ES-I3 (cell line): ENCODE results near the gene FOXD1.
"Not testable (repeated sequence)": the region's sequence is repeated elsewhere in the genome, so short reads cannot be mapped to it uniquely, and the experiment has no call there.

ENCODE experiments used
- H3K36me3 ChIP-seq: 2 replicates; pipeline ENCODE4 v1.6.1; 2013; ENCODE audit warnings: mild to moderate bottlenecking, low read length, control low read depth, moderate library complexity; ENCODE audit not compliant: insufficient read depth
- H3K4me1 ChIP-seq: 2 replicates; pipeline ENCODE4 v1.6.1; 2013; ENCODE audit warnings: mild to moderate bottlenecking, control low read depth, low read length; ENCODE audit not compliant: insufficient read depth
- H3K9ac ChIP-seq: 2 replicates; pipeline ENCODE4 v1.6.1; 2013; ENCODE audit warnings: low read depth, mild to moderate bottlenecking, low read length, moderate library complexity
- H3K9me3 ChIP-seq: 2 replicates; pipeline ENCODE4 v1.6.1; 2013; ENCODE audit warnings: mild to moderate bottlenecking, low read length, moderate library complexity; ENCODE audit not compliant: control insufficient read depth, insufficient read depth

Gene FOXD1

DNA sequence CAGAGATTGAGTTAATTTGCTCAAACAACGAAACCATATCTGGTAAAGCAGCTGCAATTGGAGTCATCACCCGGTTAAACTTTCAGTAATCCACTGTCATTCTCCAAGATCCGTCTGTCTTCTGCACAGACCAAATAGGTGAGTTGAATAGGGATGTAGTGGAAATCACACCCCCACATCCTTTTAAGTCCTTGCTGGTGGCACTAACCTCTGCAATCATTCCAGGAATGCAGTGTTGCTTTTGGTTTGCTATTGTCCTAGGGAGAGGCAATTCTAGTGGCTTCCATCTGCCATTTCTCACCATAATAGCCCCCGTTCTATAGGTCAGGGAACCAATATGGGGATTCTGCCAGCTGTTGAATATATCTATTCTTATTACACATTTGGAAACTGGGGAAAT is 35.1 kb upstream of the FOXD1 start:
- Histone ChIP-seq H3K36me3 (no peaks in the 10 kb centered on the region), H3K9ac (no peak overlapping the region), H3K4me1 (peaks cover 40% of the 10 kb centered on the region), H3K9me3 (no peaks in the 10 kb centered on the region)

- Histone ChIP-seq H3K36me3 (no peaks in the 10 kb centered on the region), H3K9ac (no peak overlapping the region), H3K4me1 (peaks cover 34% of the 10 kb centered on the region), H3K9me3 (no peaks in the 10 kb centered on the region)
Observed at GRCh38 chr5:73482383-73483136, 34.0 kb upstream of the FOXD1 start.

- Histone ChIP-seq H3K36me3 (no peaks in the 10 kb centered on the region), H3K4me1 (peaks cover 20% of the 10 kb centered on the region)
Observed at GRCh38 chr5:73480500-73480899, 31.9 kb upstream of the FOXD1 start.

GRCh38 chr5:73472116-73472515 is 23.5 kb upstream of the FOXD1 start:
- H3K9me3 ChIP-seq, result no peaks in the 10 kb centered on the region
- no peaks in the 10 kb centered on the region for H3K36me3 ChIP-seq
- H3K9ac ChIP-seq, result no peak overlapping the region
- H3K4me1 ChIP-seq, result no peaks in the 10 kb centered on the region

More at GRCh38 chr5:73480500-73480899, 31.9 kb upstream of the FOXD1 start:
- H3K9ac ChIP-seq, result no peak overlapping the region
- no peaks in the 10 kb centered on the region for H3K9me3 ChIP-seq

DNA sequence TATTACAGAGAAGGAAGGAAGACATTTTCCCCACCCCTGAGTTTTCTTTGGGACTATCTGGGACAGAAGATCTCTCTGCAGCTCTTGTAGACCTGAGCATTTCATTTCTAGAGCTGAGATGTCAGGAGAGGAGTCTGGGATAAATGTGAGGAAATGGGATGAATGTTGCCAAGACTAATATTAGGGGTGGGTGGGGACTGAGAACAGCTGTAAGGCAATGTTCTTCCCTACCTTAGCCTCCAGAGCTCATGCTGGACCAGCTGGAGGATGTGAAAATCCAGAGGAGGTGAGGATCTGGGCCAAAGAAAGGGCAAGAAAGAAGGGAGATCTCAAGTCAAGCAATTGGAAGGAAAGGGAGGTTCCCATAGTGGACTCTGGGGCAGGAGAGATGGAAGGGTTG is 23.1 kb upstream of the FOXD1 start:
- H3K9me3 ChIP-seq, result no peaks in the 10 kb centered on the region
- no peak overlapping the region for H3K9ac ChIP-seq
- no peaks in the 10 kb centered on the region for H3K4me1 ChIP-seq
- no peaks in the 10 kb centered on the region for H3K36me3 ChIP-seq

GRCh38 chr5:73469878-73470277 is 21.3 kb upstream of the FOXD1 start:
- no peaks in the 10 kb centered on the region for H3K9me3 ChIP-seq
- H3K36me3 ChIP-seq, result no peaks in the 10 kb centered on the region
- H3K9ac ChIP-seq, result no peak overlapping the region
- H3K4me1 ChIP-seq, result 0 out of 2 replicates have a peak, but pooled peaks cover 5% of the 10 kb centered on the region

DNA sequence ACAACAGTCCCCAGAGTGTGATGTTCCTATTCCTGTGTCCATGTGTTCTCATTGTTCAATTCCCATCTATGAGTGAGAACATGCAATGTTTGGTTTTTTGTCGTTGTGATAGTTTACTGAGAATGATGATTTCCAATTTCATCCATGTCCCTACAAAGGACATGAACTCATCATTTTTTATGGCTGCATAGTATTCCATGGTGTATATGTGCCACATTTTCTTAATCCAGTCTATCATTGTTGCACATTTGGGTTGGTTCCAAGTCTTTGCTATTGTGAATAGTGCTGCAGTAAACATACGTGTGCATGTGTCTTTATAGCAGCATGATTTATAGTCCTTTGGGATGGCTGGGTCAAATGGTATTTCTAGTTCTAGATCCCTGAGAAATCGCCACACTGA is 20.1 kb upstream of the FOXD1 start:
- H3K9ac ChIP-seq, H3K9me3 ChIP-seq, H3K36me3 ChIP-seq, H3K4me1 ChIP-seq: not testable (repeated sequence)

DNA sequence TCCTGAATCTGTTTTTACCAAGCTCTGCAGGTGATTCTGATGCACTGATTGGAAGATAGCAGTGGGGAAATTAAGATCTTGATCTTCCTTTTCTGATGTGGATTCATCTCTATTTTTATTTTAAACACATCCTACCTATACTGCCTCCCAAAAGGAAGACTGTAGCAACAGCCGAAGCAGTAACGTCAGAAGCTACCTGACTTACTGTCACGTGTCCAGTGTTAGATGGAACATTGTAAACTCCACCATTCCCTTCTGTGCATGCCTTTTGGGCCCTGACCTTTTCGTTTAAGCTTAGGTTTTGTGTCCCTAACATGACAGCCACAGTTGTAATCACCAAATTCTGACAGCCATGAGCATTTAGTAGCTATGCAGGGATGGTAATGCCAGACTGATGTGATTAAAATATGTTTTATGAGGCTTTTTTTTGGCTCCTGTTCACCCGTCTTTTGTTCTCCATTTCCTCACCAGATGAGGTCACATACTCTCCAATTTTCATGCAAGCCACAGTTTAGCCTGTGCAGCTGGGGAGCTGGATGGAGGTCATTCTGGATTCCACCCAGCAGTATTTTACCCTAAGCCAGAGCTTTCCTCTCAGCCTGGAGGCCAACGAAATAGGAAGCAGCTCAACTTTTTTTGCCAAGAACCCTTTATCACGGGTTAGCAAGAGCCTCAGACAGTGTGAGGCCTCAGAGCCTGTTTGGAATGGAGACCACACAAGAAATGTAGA is 15.6 kb upstream of the FOXD1 start:
- H3K4me1 ChIP-seq, result peaks cover 9% of the 10 kb centered on the region; the same call in 1 of the 2 replicates
- H3K9me3 ChIP-seq, result no peaks in the 10 kb centered on the region
- no peaks in the 10 kb centered on the region for H3K36me3 ChIP-seq
- no peak overlapping the region for H3K9ac ChIP-seq

DNA sequence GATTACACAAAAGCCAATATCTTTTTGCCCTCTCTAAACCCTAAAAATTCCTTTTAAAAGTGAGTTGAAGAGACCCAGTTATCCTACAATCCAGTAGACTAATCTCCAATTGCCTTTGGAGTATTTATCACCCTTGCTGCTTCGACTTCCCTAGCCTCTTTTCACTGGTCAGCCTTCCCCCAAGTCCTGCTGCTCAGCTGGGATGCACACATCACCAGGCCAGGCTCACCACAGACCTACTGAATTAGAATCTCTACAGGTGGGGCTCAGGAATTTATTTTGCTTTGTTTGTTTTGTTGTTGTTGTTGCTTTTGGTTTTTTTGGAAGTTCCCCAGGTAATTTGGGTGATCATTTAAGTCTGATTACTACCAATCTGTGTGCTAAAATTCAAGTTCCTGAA is 11.6 kb upstream of the FOXD1 start:
- H3K9ac ChIP-seq, result no peak overlapping the region
- no peaks in the 10 kb centered on the region for H3K9me3 ChIP-seq
- H3K36me3 ChIP-seq, result no peaks in the 10 kb centered on the region
- peaks cover 4% of the 10 kb centered on the region; the same call in 1 of the 2 replicates for H3K4me1 ChIP-seq

DNA sequence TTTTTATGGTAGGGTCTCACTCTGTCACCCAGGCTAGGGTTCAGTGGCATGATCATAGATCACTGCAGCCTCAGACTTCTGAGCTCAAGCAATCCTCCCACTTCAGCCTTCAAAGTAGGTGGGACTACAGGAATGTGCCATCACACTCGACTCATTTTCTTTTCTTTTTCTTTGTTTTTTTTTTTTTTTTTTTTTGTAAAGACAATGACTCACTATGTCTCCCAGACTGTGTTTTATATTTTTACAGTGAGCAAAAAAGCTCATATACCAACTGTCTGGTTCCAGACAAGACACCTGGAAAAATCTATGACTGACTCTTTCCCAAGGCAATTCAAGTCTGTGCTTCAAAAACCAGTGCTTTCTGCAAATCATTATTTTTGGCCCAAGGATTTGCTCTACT is 10.8 kb upstream of the FOXD1 start:
- Histone ChIP-seq H3K4me1 (peaks cover 4% of the 10 kb centered on the region; the same call in 1 of the 2 replicates), H3K36me3 (no peaks in the 10 kb centered on the region), H3K9me3 (no peaks in the 10 kb centered on the region), H3K9ac (no peak overlapping the region)

GRCh38 chr5:73456462-73456861 is 7.9 kb upstream of the FOXD1 start:
- not testable (repeated sequence) for H3K9me3 ChIP-seq, H3K4me1 ChIP-seq, H3K36me3 ChIP-seq, H3K9ac ChIP-seq

- H3K36me3 ChIP-seq, result no peaks in the 10 kb centered on the region
- no peak overlapping the region for H3K9ac ChIP-seq
- H3K9me3 ChIP-seq, result no peaks in the 10 kb centered on the region
- peaks cover 7% of the 10 kb centered on the region for H3K4me1 ChIP-seq
Observed at GRCh38 chr5:73454379-73455036, 5.9 kb upstream of the FOXD1 start.

DNA sequence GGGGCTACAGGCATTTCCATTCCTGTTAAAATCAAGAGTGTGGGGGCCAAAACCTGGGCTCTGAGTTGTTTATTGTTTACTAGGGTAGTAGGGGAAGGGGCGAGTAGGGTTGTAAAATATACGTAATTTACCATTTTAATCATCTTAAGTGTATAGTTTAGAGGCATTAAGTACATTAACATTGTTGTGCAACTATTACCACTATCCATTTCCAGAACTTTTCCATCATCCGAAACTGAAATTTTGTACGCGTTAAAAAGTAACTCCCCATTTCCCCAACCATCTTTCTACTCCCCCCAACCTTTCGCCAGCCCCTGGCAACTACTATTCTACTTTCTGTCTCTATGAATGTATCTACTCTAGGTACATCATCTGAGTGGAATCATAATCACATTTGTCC is 3.6 kb upstream of the FOXD1 start:
- H3K9ac ChIP-seq, result peak overlapping the region; percentile 52; the same call in 1 of the 2 replicates
- H3K36me3 ChIP-seq, result no peaks in the 10 kb centered on the region
- no peaks in the 10 kb centered on the region for H3K9me3 ChIP-seq
- H3K4me1 ChIP-seq, result peaks cover 7% of the 10 kb centered on the region

- peak overlapping the region; percentile 52; the same call in 1 of the 2 replicates for H3K9ac ChIP-seq
- no peaks in the 10 kb centered on the region for H3K36me3 ChIP-seq
- no peaks in the 10 kb centered on the region for H3K9me3 ChIP-seq
- H3K4me1 ChIP-seq, result peaks cover 7% of the 10 kb centered on the region
Observed at GRCh38 chr5:73451224-73452130, 2.9 kb upstream of the FOXD1 start.
